Measurements from ENCODE around the gene IVD. TPM values are rescaled to one million over a fixed set of nuclear protein-coding genes. Genes with fewer than 3 reads are reported as not detected.
A peak's percentile ranks its signal among the peaks of the same experiment; 100 is the strongest.

The IVD gene
- polyA plus RNA-seq, 1 of the 3 experiments (the other 2 are of a cell fraction): 54.2 TPM

DNA sequence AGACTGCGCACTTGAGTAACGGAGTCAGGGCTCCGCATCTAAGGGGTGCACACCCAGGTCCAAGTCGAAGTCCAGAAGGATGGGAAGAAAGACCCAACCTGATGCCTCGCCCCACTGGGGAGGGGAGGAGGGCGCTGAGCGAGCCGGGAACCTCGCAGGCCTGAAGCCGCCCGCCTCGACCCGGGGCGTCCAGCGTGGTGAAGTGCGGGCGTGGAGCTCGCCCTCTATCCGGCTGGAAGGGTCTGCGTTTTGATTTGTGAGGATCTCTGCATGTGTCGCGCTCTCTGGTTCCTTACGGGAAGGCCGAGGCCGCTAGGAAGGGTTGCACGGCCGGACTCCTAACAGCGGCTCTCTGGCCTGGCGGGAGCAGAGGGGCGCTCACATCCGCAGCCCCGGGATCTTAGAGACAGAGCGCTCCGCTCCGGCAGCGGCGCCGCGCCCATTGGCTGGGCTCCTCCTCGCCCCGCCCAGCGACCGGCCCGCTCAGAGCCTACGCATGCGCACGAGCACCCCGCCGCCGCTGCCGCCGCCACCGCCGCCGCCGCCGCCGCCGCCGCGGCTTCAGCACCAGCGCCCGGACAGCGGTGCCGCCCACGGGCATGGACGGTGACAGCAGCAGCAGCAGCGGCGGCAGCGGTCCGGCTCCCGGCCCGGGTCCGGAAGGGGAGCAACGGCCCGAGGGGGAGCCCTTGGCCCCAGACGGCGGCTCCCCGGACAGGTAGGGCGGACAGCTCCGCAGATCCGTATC is 47.7 kb upstream of the IVD start, which contains the start of gene DISP2 (continued):
- TF ChIP-seq TCF12 (IDR thresholded peaks at IDR 0.05) (no peak), SMC3 (IDR thresholded peaks at IDR 0.05; ENCODE audit: low read depth, low read length) (no peak), FOXJ3 (CRISPR knock-in tag; IDR thresholded peaks at IDR 0.05) (no peak), NRF1 (IDR thresholded peaks at IDR 0.05; ENCODE audit: low read depth, low read length) (peak; percentile 85), ZBTB33 (IDR thresholded peaks at IDR 0.05; ENCODE audit: borderline replicate concordance, low read depth) (no peak), SIN3A (IDR thresholded peaks at IDR 0.05; ENCODE audit: borderline replicate concordance, low read depth, low read length) (peak; percentile 72; the same call in 1 of the 2 replicates), GATA2 (CRISPR knock-in tag; IDR thresholded peaks at IDR 0.05) (no peak), RAD21 (IDR thresholded peaks at IDR 0.05; ENCODE audit: low read length) (no peak), ELF1 (IDR thresholded peaks at IDR 0.05) (no peak), YY1 (IDR thresholded peaks at IDR 0.05; ENCODE audit: low read depth) (no peak), TAF1 (IDR thresholded peaks at IDR 0.05; ENCODE audit: borderline replicate concordance, low read depth, low read length) (no peak)

DNA sequence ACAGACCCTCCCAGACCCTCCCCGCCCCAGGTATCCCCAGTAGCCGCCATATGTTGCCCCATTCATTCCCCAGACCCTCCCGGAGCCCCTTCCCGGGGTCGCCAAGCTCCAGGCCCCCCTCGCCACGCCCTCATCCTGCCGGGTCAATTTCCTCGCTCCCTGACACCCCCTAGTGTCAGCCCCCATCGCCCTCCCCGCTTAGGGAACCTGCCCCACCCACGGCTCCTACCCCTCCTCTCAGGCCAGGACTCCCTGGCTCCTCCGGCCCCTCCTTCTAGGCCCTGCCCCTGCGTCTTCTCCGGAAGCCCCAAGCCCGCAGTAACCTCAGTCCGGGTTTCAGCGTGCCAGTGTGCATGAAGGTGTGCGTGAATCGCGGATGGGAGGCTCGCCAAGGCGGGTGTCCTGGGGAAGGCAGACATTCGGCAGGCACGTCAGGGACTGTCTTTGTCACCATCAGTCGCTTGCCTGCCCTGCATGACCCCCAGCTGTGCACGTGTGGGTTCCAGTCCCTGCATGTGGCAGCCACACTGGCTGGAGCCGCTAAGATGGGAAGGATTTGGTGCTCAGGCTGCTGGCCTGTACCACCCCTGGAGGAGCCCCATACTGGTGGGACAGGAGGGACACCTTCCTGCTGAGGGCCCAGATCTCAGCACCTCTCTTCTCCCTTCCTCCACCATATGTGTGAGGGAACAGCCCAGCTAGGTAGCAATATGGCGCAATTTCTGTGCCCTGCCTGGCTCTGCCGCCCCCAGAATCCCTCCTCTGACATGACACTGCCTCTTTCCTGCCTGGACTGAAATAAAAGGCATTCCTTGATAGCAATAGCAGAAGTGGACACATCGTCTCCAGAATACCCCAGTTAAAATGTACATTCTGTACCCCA is 46.9 kb upstream of the IVD start:
- Histone ChIP-seq H3K9me2 (no peaks in the 10 kb centered on the region), H3K4me2 (peak overlapping the region; percentile 92), H3F3A (replicated peaks; ENCODE audit: insufficient read depth) (peaks cover 6% of the 10 kb centered on the region), H3K79me2 (ENCODE audit: insufficient read depth) (no peaks in the 10 kb centered on the region), H3K9me3 (no peaks in the 10 kb centered on the region), H2AFZ (ENCODE audit: low read depth) (no peak overlapping the region), H4K20me1 (ENCODE audit: insufficient read depth) (no peaks in the 10 kb centered on the region), H3K27me3 (ENCODE audit: insufficient read depth) (0 out of 2 replicates have a peak, but pooled peaks cover 11% of the 10 kb centered on the region), H3K4me3 (ENCODE audit: low read depth in 2 of 2, low read length in 1 of 2) (peak overlapping the region; percentile 57 to 59), H3K27ac (ENCODE audit: low read depth in 2 of 2, low read length in 1 of 2) (peak overlapping the region in 1 of 2 experiments; percentile 28; a peak in 1 of 4 replicates), H3K36me3 (replicated peaks in 1 of 2; ENCODE audit: control insufficient read depth in 1 of 2, insufficient read depth in 2 of 2, low read length in 1 of 2) (no peaks in the 10 kb centered on the region), H3K9ac (no peak overlapping the region), H3K4me1 (ENCODE audit: control insufficient read depth in 1 of 2, insufficient read depth in 2 of 2, low read depth in 1 of 2, low read length in 1 of 2) (peaks cover 0 to 34% of the 10 kb centered on the region in 2 experiments; a peak in 2 of 4 replicates)
- CTCF ChIA-PET: interaction anchor here (0.7 to 70.6 kb wide), 7 partner anchors 9 to 141 kb away, joined by 3 to 2194 read pairs (median 5); partner anchors contain the start of genes ANKRD63, CCDC9B, INAFM2 and PLCB2
- TF ChIP-seq GABPA (IDR thresholded peaks at IDR 0.05; ENCODE audit: low read depth) (no peak), MAX (IDR thresholded peaks at IDR 0.05; ENCODE audit: low read depth) (no peak), MXI1 (IDR thresholded peaks at IDR 0.05; ENCODE audit: low read depth, low read length) (peak; percentile 82), FOXJ3 (CRISPR knock-in tag; IDR thresholded peaks at IDR 0.05) (peak; percentile 20; the same call in 1 of the 2 replicates)
- TF ChIP-seq, protein P1, sequence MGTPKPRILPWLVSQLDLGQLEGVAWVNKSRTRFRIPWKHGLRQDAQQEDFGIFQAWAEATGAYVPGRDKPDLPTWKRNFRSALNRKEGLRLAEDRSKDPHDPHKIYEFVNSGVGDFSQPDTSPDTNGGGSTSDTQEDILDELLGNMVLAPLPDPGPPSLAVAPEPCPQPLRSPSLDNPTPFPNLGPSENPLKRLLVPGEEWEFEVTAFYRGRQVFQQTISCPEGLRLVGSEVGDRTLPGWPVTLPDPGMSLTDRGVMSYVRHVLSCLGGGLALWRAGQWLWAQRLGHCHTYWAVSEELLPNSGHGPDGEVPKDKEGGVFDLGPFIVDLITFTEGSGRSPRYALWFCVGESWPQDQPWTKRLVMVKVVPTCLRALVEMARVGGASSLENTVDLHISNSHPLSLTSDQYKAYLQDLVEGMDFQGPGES (IDR thresholded peaks at IDR 0.05; ENCODE audit: low read depth, low read length): no peak
- peak; percentile 76 for DNase-seq
- POLR2A ChIA-PET: interaction anchor here (1.4 kb wide), 1 partner anchor 8 kb away, joined by 3 read pairs; no protein-coding TSS in a partner anchor
- 23% methylated on average over 26 of the region's 31 CpGs for WGBS (ENCODE audit: low lambda C conversion rate)

Measured in SK-N-SH (cell line).